Mucosa of rectum (tissue), 2 donors: Measurements from ENCODE around the gene PNMT.

Experiments
- H3K27ac ChIP-seq, 2 donors: one replicate each; pipeline ENCODE4 v1.7.0; 2013; ENCODE audit warnings: inconsistent platforms in 2 of 2, low read depth in 2 of 2, low read length in 2 of 2
- H3K27me3 ChIP-seq, 2 donors: one replicate each; pipeline ENCODE4 v1.7.0; 2013; ENCODE audit warnings: low read length in 2 of 2; ENCODE audit not compliant: control insufficient read depth in 2 of 2, insufficient read depth in 2 of 2
- H3K36me3 ChIP-seq, 2 donors: one replicate each; pipeline ENCODE4 v1.7.0; 2013; ENCODE audit warnings: low read length in 2 of 2; ENCODE audit not compliant: control insufficient read depth in 2 of 2, insufficient read depth in 2 of 2
- H3K4me1 ChIP-seq, 2 donors: one replicate each; pipeline ENCODE4 v1.7.0; 2013; ENCODE audit warnings: low read length in 2 of 2, mild to moderate bottlenecking in 1 of 2; ENCODE audit not compliant: control insufficient read depth in 2 of 2, insufficient read depth in 2 of 2
- H3K4me3 ChIP-seq, 2 donors: one replicate each; pipeline ENCODE4 v1.7.0; 2013; ENCODE audit warnings: low read length in 2 of 2
- H3K9ac ChIP-seq, 2 donors: one replicate each; pipeline ENCODE4 v1.7.0; 2013; ENCODE audit warnings: low read length in 2 of 2, low read depth in 1 of 2, mild to moderate bottlenecking in 1 of 2
- H3K9me3 ChIP-seq, 2 donors: one replicate each; pipeline ENCODE4 v1.7.0; 2013; ENCODE audit warnings: low read length in 2 of 2; ENCODE audit not compliant: control insufficient read depth in 2 of 2
- donor health status: healthy.
- donor health status: Normal muscosa, but diverticular disease.

Gene PNMT

GRCh38 chr17:39653316-39653661, 15.0 kb upstream of the PNMT start:
- peak overlapping the region; percentile 71 to 83 for H3K27ac ChIP-seq
- no peaks in the 10 kb centered on the region for H3K9me3 ChIP-seq
- peak overlapping the region in 1 of 2 donors; percentile 41 for H3K9ac ChIP-seq
- peaks cover 26 to 31% of the 10 kb centered on the region in 2 donors for H3K4me1 ChIP-seq
- H3K36me3 ChIP-seq = peaks cover 16 to 24% of the 10 kb centered on the region in 2 donors
- no peaks in the 10 kb centered on the region for H3K27me3 ChIP-seq
- no peak overlapping the region for H3K4me3 ChIP-seq

GRCh38 chr17:39653662-39654331, 14.5 kb upstream of the PNMT start:
- Histone ChIP-seq H3K36me3 (peaks cover 22 to 28% of the 10 kb centered on the region in 2 donors), H3K4me3 (no peak overlapping the region), H3K9me3 (no peaks in the 10 kb centered on the region), H3K27ac (peak overlapping the region; percentile 71 to 83), H3K9ac (peak overlapping the region in 1 of 2 donors; percentile 41), H3K4me1 (peaks cover 26 to 31% of the 10 kb centered on the region in 2 donors), H3K27me3 (no peaks in the 10 kb centered on the region)

- H3K4me3 ChIP-seq = no peak overlapping the region
- H3K9me3 ChIP-seq = no peaks in the 10 kb centered on the region
- no peaks in the 10 kb centered on the region for H3K27me3 ChIP-seq
- H3K36me3 ChIP-seq = peaks cover 22 to 34% of the 10 kb centered on the region in 2 donors
- peaks cover 26 to 31% of the 10 kb centered on the region in 2 donors for H3K4me1 ChIP-seq
- no peak overlapping the region for H3K9ac ChIP-seq
- H3K27ac ChIP-seq = no peak overlapping the region
Measured at GRCh38 chr17:39655105-39655504, 13.1 kb upstream of the PNMT start.

- peaks cover 17 to 22% of the 10 kb centered on the region in 2 donors for H3K4me1 ChIP-seq
- no peak overlapping the region for H3K27ac ChIP-seq
Measured at GRCh38 chr17:39658346-39658745, 9.9 kb upstream of the PNMT start.

GRCh38 chr17:39658760-39659159, 9.5 kb upstream of the PNMT start:
- Histone ChIP-seq H3K27me3 (no peaks in the 10 kb centered on the region), H3K36me3 (peaks cover 35 to 51% of the 10 kb centered on the region in 2 donors), H3K27ac (peak overlapping the region in 1 of 2 donors; percentile 44), H3K9ac (no peak overlapping the region), H3K4me1 (peaks cover 15 to 20% of the 10 kb centered on the region in 2 donors), H3K9me3 (no peaks in the 10 kb centered on the region), H3K4me3 (no peak overlapping the region)

More at GRCh38 chr17:39658346-39658745, 9.9 kb upstream of the PNMT start:
- peaks cover 35 to 51% of the 10 kb centered on the region in 2 donors for H3K36me3 ChIP-seq
- H3K27me3 ChIP-seq = no peaks in the 10 kb centered on the region
- H3K9ac ChIP-seq = no peak overlapping the region
- H3K4me3 ChIP-seq = no peak overlapping the region
- H3K9me3 ChIP-seq = no peaks in the 10 kb centered on the region

- peaks cover 21 to 27% of the 10 kb centered on the region in 2 donors for H3K4me1 ChIP-seq
- H3K9me3 ChIP-seq = no peaks in the 10 kb centered on the region
- peaks cover 35 to 48% of the 10 kb centered on the region in 2 donors for H3K36me3 ChIP-seq
- H3K4me3 ChIP-seq = no peak overlapping the region
- no peaks in the 10 kb centered on the region for H3K27me3 ChIP-seq
- no peak overlapping the region for H3K9ac ChIP-seq
- peak overlapping the region; percentile 43 to 44 for H3K27ac ChIP-seq
Measured at GRCh38 chr17:39659279-39660010, 8.8 kb upstream of the PNMT start.

GRCh38 chr17:39660011-39660360, 8.3 kb upstream of the PNMT start:
- peaks cover 23 to 31% of the 10 kb centered on the region in 2 donors for H3K4me1 ChIP-seq
- H3K27me3 ChIP-seq = no peaks in the 10 kb centered on the region
- peaks cover 35 to 48% of the 10 kb centered on the region in 2 donors for H3K36me3 ChIP-seq
- H3K9me3 ChIP-seq = no peaks in the 10 kb centered on the region
- no peak overlapping the region for H3K9ac ChIP-seq
- H3K4me3 ChIP-seq = no peak overlapping the region
- H3K27ac ChIP-seq = peak overlapping the region; percentile 1 to 43

- H3K9me3 ChIP-seq = no peaks in the 10 kb centered on the region
- H3K27me3 ChIP-seq = no peaks in the 10 kb centered on the region
- no peak overlapping the region for H3K4me3 ChIP-seq
- H3K27ac ChIP-seq = peak overlapping the region in 1 of 2 donors; percentile 43
- H3K4me1 ChIP-seq = peaks cover 23 to 35% of the 10 kb centered on the region in 2 donors
- H3K36me3 ChIP-seq = peaks cover 35 to 44% of the 10 kb centered on the region in 2 donors
- no peak overlapping the region for H3K9ac ChIP-seq
Measured at GRCh38 chr17:39660397-39661385, 7.6 kb upstream of the PNMT start.

- no peaks in the 10 kb centered on the region for H3K9me3 ChIP-seq
- H3K9ac ChIP-seq = peak overlapping the region in 1 of 2 donors; percentile 23
- peak overlapping the region in 1 of 2 donors; percentile 82 for H3K27ac ChIP-seq
- peaks cover 23 to 38% of the 10 kb centered on the region in 2 donors for H3K4me1 ChIP-seq
- H3K36me3 ChIP-seq = peaks cover 35 to 38% of the 10 kb centered on the region in 2 donors
- peaks cover 6 to 7% of the 10 kb centered on the region in 2 donors for H3K27me3 ChIP-seq
- H3K4me3 ChIP-seq = no peak overlapping the region
Measured at GRCh38 chr17:39661744-39662541, 6.3 kb upstream of the PNMT start.
